Ishikawa (cell line): ENCODE measurements around the gene ADSL.

Experiments
- CREB1 ChIP-seq: IDR thresholded peaks from 2 replicates; pipeline ENCODE4 v1.6.1; 2012; ENCODE audit warnings: low read depth
- EP300 ChIP-seq: IDR thresholded peaks from 2 replicates; pipeline ENCODE4 v1.6.1; 2012; ENCODE audit warnings: borderline replicate concordance
- FOXM1 ChIP-seq: IDR thresholded peaks from 2 replicates; pipeline ENCODE4 v1.6.1; 2012; ENCODE audit warnings: low read depth, borderline replicate concordance
- TAF1 ChIP-seq: IDR thresholded peaks from 2 replicates; pipeline ENCODE4 v1.6.1; 2012; ENCODE audit warnings: low read depth, mild to moderate bottlenecking
- TF ChIP-seq, protein P1 (sequence below): IDR thresholded peaks from 2 replicates; pipeline ENCODE4 v1.6.1; 2012
- TF ChIP-seq, protein P2 (sequence below): IDR thresholded peaks from 2 replicates; pipeline ENCODE4 v1.6.1; 2012
- TF ChIP-seq, protein P3 (sequence below): IDR thresholded peaks from 2 replicates; pipeline ENCODE4 v1.6.1; 2012; ENCODE audit warnings: low read depth, mild to moderate bottlenecking

DNA sequence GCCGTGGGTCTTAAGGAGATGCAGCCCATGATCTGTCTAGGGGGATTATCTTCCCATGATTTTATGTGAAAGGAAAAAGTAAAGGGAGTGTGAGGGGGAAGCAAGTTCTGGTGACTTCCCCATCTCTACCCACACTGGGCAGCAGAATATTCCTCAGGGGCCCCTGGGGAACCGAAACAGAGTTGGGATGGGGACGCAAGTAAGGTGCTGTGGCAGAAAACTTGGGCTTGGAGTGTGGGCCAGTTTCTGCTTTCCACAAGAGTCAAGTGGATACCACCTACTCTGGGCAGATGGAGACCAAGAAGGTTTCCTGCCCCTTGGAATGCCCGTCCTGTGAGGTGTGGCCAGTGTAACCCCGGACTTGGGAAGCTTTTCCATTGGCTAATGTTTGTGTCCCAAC is 88.4 kb downstream of the ADSL start:
- TF ChIP-seq, protein P1, sequence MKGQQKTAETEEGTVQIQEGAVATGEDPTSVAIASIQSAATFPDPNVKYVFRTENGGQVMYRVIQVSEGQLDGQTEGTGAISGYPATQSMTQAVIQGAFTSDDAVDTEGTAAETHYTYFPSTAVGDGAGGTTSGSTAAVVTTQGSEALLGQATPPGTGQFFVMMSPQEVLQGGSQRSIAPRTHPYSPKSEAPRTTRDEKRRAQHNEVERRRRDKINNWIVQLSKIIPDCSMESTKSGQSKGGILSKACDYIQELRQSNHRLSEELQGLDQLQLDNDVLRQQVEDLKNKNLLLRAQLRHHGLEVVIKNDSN, result no peak
- TF ChIP-seq CREB1 (no peak), FOXM1 (no peak), TAF1 (no peak), EP300 (no peak)
- TF ChIP-seq, protein P2, sequence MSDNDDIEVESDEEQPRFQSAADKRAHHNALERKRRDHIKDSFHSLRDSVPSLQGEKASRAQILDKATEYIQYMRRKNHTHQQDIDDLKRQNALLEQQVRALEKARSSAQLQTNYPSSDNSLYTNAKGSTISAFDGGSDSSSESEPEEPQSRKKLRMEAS, result no peak
- TF ChIP-seq, protein P3, sequence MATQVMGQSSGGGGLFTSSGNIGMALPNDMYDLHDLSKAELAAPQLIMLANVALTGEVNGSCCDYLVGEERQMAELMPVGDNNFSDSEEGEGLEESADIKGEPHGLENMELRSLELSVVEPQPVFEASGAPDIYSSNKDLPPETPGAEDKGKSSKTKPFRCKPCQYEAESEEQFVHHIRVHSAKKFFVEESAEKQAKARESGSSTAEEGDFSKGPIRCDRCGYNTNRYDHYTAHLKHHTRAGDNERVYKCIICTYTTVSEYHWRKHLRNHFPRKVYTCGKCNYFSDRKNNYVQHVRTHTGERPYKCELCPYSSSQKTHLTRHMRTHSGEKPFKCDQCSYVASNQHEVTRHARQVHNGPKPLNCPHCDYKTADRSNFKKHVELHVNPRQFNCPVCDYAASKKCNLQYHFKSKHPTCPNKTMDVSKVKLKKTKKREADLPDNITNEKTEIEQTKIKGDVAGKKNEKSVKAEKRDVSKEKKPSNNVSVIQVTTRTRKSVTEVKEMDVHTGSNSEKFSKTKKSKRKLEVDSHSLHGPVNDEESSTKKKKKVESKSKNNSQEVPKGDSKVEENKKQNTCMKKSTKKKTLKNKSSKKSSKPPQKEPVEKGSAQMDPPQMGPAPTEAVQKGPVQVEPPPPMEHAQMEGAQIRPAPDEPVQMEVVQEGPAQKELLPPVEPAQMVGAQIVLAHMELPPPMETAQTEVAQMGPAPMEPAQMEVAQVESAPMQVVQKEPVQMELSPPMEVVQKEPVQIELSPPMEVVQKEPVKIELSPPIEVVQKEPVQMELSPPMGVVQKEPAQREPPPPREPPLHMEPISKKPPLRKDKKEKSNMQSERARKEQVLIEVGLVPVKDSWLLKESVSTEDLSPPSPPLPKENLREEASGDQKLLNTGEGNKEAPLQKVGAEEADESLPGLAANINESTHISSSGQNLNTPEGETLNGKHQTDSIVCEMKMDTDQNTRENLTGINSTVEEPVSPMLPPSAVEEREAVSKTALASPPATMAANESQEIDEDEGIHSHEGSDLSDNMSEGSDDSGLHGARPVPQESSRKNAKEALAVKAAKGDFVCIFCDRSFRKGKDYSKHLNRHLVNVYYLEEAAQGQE, result no peak
